HG03575 (cell line): ENCODE data around the gene PDGFRB.
A peak's percentile ranks its signal among the peaks of the same experiment; 100 is the strongest.
"Not testable (repeated sequence)": the region's sequence is repeated elsewhere in the genome, so short reads cannot be mapped to it uniquely, and the experiment has no call there.

Source experiments
- ATAC-seq: cut with Tn5 transposase; IDR thresholded peaks from one replicate; pipeline ENCODE4 v1.9.1; 2021; ENCODE audit not compliant: unreplicated experiment, insufficient number of reproducible peaks, low FRiP score; ENCODE audit errors: extremely low read depth

The PDGFRB gene

DNA sequence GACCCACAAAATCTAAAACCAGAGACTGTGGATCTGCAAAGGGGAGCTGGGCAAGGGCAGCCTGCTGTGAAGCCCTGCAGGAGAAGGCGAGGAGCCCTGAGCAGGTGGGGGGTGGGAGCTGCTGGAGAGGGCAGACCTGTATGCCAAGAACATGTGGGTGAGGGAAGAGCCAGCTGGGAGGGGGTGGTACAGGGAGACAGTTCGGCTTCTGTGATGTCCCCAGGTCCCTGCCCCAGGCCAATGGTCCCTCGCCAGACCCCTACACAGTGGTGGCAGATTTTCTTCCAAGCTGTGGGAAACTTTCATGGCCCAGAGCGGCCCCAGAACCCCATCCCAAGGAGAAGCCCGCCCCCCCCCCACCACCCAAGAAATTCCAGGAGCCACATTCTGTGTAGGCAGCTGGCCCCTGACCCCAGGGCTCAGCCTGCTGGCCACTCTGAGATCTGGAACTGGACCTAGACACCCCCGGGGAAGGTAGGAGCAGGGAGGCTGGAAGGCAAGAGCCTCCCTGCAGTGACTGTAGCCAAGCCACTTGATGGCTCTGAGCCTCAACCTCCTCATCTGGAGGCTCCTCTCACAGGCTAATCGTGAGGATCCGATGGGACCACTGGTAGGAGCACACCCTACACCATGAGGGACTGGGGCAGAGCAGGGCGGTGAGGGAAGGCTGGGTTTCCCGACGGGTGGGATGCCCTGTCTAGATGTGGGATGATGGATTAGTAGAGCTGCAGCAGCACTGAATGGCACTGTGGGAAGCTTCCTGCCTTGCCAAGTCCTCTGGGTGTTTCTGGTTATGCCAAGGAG lies 46.7 kb downstream of the PDGFRB start:
- no peak for ATAC-seq

DNA sequence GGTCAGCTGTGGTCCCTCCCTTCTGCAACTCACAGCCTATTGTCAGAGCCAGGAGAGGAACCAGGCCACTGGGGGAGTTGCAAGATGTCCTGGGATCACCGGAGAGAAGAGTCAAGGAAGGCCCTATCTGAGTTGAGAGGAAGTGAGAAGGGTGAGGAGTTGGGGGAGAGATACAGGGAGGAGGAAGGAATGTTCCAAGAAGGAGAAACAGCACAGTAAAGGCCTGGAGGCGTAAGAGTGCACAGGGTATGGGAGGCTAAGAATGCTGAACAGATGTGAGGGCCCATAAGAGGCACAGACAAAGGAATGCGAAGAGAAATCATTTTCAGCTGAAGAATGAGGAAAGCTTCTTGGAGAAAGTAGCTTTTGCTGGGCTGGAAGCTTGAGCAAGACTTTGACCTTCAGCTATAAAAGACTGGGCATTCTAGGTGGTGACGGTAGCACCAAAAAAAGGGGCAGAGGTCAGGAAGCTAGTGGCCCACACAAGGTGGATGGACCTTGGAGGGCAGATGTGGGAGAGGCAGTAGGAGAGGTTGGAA lies 47.7 kb downstream of the PDGFRB start:
- no peak for ATAC-seq

DNA sequence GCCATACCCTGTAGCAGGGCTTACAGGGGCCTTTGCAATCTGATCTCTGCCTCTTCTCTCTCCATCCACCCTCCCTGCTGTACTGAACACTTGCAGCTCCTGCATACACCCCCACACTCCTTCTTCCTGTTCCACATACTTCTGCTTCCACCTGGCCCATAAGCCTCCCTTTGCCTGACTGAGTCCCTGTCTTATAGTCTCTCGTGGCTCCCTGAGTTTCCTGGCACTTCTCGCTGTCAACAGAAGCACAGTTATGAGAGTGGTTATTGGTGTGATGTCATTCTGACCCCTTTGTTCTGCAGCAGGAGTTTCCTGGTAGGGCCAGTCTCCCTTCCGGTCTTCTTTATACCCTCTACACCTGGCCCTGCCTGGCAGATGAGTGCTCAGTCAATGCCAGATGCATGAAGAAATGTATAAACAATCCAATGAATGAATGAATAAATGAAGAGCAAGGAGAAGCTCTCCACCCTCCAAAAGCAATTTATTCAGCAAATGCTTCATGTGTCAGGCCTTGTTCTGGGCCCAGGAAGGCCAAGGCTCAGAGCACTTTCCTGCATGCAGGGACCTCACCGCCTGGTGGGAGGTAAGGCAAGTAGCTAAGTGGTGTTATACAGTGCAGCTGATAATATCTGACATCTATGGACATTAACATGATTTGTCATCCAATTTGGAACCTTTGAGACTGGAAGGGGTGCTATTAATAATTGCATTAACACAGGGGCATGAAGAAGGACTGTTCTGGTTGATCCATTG lies 48.8 kb downstream of the PDGFRB start:
- no peak for ATAC-seq

DNA sequence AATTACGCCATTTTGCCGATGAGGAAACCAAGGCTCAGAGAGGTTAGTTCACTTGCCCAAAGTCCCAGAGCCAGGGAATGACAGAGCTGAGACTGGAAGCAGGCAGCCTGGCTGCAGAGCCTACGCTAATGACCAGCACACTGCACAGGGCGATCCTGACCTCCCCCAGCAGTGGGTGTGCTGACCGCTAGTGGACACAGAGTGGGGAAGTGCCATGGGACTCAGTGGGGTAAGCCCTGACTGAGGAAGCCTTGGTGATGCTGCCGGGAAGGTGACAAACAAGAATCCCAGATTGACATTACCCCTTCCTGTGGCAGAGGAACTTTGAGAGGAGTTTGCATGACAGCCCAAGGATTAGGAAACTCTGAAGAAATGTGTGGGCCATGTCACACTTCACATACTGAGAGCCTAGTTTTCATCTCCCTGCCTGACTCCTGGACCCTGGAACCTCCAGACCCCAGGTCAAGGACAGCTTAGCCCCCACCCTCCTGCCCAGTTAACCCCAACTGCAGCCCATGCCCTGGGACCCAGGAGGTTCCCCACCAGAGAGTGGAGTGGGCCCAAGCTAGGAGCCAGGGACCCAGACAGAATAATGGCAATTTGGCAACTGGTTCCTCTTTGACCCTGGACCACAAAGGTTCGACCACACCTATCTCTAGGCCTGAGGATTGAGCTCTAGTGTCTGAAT lies 49.6 kb downstream of the PDGFRB start:
- no peak for ATAC-seq

DNA sequence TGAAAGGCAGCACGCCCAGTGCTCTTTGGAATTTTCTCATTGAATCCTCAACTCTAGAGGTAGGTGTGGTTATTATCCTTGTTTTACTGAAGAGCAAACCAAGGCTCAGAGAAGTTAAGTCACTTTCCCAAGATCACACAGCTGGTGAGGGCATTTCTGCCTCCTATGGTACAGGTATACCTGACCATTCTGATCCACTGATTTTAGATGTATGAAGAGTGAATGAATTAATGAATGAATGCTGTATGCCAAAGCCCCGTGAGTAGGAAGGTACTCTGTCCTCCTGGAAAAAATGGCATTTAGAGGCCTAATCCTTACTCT lies 51.1 kb downstream of the PDGFRB start:
- ATAC-seq: no peak

DNA sequence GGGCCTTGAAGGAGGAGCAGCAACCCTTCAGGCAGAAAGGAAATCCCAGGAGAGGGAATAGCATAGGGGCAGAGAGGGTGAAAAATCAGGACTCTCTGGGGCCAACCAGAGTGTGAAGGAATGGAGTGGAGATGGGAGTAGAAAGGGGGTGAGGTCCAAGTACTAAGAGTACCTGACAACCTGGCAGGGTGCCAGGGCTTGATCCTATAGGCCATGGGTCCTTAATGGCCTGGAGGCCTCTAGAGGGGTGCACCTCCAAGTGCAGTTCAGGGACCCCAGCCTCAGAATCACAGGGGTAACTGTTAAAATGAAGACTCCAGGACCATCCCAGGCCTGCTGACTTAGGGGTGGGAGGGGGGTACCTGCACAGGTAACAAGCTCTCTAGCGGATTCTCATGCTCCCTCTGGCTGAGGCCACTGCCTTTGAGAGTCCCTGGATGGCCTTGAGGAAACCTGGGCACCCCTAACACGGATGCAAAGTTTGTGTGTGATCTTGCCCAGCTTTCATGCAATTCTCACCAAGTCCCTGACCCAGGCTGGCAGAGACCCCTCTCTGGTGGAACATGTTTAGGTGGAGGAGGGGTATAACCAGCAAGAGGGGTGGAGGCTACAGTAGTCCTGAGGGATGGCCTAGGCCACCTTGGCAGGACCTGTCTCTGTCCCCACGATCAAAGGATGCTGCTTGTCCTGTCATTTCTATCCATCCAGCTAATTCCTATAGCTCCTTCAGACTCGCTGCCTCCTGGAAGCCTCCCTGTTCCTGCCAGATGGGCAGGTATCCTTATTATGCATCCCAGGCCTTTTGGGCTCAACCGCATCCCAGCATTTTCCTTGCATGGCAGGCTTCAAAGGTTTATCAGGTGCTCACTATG lies 51.7 kb downstream of the PDGFRB start:
- ATAC-seq: no peak

DNA sequence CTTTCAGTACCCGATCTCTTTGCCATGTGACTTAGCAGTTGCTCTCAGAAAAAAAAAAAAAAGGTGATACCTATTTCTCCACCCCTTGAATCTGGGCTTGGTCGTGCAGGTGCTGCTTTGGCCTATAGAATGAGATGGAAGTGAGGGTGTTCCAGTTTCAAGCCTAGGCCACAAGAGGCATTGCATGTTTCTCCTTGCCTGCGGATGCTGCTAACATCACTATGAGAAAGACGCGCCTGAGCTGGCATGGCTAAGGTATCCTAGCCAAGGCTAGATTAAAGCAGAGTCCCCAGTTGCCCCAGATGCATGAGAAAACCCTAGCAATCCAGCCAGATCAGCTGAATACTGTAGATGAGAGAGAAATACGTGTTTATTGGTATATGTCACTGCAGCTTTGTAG lies 54.6 kb downstream of the PDGFRB start:
- no peak for ATAC-seq

DNA sequence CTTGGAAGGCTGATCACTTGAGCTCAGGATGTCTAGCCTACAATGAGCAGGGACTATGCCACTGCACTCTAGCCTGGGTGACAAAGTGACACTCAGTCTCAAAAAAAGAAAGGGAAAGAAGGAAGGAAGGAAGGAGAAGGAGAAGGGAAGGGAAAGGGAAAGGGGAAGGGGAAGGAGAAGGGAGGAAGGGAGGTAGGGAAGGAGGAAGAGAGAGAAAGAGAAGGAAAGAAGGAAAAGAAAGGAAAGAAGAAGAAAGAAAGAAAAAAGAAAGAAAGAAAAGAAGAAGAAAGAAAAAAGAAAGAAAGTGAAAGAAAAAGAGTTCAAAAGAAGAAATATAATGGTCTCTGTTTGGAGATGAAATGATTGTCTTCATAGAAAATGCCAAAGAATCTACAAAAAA lies 58.5 kb downstream of the PDGFRB start:
- ATAC-seq: no peak

DNA sequence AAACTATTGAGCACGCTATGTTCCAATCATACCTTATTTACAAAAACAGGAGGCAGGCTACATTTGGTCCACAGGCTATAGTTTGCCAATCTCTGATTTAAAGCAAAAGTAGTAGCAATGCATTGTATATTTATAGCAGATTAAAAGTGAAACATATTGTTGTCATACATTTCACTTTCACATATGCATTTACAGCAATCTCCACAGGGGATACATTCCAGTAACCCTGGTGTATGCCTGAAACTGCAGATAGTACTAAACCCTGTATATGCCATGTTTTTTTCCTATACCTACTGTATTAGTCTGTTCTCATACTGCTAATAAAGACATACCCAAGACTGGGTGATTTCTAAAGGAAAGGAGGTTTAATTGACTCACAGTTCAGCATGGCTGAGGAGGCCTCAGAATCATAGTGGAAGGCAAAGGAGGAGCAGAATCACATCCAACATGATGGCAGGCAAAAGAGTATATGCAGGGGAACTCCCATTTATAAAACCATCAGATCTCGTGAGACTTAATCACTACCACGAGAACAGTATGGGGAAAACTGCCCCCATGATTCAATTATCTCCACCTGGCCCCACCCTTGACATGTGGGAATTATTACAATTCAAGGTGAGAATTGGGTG lies 63.4 kb downstream of the PDGFRB start:
- peak; percentile 73 for ATAC-seq

DNA sequence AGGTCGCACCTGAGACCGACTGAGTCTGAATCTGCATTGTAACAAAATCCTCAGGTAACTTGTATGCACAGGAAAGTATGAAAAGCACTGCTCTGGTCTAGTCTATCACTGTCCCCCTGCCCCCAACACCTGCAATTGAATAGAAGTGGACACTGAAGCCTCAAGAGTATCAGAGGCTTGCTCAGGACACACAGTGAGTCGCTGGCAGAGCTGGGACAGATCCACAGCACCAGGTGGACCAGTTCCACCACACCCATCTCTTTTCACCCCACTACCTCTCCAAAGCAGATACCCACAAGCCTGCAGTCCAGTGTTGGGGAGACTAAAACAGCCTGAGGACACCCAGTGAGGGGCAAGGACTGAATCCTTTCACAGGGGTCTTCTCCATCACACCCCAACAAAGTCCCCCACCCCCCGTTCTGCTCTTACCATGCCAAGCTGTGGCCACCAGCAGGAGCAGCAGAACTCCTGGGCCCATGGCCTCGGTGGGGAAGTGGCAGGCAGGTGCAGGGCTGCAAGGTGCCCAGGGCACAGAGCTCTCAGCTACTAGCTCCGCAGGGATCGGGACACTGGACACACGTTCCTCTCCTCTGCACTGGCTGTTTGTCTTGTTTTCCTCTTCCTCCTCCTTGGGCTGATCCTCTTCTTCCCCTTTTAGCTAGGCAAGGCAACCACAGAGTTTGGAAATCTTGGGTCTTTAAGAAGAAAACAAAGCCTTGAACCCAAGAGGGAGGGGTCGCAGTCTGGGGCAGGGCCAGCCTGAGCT lies 69.5 kb downstream of the PDGFRB start, which contains the start of gene CSF1R:
Gene CSF1R, minus strand, starts transcription at position 605 of the 766 bp plus-strand sequence. Its CDS starts 127 bp downstream, at position 478.
- ATAC-seq: no peak

DNA sequence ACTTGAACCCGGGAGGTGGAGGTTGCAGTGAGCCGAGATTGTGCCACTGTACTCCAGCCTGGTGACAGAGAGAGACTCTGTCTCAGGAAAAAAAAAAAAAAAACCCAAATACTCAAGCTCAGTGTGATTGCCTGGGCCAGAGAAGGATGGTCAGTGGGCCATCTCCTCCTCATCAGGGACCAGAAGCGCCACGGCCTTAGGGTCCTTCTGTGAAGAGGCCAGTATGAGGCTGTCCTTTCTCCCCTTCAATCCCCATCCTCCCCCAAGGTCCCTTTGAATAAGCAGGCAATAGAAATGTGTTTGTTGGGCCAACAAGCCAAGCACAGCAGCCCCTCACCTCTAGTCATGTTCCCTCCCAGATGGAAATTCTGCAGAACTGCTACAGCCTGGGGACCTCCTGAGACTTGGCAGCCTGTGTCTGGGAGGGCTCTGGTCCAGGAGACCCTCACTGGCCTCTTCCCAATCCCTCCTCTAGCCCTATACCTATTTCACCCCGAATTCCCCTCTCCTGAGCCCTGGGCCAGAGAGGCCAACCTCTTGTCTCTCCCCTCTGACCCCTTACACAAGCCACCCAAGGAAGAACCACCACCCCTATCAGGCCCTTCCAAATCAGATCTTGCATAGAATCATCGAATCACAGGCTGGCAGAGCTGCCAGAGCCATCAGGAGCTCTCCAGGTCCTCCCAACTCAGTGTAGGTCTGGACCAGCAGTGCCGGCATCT lies 70.3 kb downstream of the PDGFRB start:
- no peak for ATAC-seq

DNA sequence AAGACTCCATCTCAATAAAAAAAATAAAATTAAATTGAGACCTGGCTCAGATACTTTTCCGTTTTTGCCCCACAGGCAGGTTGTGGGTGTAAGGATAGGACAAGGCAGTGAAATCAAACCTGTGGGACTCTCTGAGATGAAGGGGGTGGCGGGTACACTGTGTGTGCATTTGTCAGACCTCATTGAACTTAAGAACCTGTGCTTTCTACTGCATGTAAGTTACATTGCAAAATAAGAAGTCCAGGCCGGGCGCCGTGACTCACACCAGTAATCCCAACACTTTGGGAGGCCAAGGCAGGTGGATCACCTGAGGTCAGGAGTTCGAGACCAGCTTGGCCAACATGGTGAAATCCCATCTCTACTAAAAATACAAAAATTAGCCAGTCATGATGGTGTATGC lies 70.9 kb downstream of the PDGFRB start:
- ATAC-seq: not testable (repeated sequence)

DNA sequence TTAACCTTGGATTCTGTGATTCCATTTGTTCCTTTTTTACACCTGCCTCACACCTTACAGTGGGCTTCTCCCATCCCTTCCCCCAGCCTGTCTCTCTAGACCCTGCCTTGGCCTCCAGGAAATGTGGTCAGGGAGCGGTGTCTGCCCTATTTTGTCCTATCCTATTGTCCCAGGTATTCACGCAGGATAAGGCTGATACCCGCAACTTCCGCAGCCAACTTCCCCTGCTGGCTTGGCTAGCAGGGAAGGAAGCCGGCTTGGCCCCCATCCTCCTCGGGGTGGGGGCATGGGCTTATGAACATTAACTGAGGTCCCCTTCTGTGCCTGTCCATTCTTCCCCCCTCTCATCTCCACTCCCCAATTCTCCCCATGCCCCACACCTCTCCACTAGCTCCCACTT lies 72.8 kb downstream of the PDGFRB start:
- no peak for ATAC-seq

DNA sequence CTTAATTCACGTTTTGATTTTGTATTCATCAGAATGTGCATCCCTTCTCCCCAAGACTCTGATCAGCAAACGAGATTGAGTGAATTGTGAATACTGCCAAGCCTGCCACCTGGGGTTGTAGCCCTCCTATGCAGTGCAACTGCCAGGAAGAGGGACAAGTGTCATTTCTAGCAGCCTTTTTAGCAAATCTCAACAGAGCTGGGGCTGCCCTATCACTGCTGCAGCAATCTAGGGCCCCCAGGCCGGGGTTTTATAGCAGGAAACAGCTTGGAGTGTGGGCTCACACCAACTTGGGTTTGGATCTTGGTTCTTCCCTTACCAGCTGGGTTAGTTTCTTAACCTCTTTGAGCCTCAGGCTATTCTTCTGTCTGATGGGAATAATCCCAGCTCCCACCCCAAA lies 73.3 kb downstream of the PDGFRB start:
- no peak for ATAC-seq

DNA sequence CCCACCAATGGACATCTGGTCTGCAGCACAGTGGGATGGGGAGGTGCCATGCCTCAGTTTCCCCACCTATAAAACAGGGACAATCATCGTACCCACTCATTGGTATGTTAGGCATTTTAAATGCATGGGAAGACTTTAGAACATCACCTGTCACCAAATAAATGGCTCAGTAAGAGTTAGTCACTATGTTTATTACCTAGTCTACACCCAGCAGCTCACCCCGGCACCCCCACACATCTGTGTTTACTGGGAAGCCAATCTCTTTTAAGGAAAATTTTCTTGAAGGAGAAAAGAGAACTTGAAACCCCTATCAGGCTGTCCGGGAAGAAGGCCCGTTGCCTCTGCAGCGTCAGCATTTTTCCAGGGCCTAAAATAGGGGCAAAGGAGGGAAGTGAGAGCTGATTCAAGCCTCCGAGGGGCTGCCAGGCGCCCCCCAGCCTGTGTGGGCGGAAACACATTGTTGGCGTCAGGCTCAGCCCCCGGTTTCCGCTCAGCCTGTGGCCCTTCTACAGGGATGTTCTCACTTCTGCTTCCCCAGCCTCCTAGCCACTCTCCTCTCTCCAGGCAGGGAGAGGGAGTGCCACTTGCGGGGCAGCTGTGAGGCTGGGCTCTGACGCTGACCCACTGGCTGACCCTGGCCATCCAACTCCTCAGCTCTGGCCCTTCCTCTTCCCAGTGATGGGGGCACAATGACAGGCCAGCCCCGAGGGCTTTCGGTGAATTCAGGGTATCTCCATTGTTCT lies 73.9 kb downstream of the PDGFRB start:
- peak; percentile 58 for ATAC-seq

DNA sequence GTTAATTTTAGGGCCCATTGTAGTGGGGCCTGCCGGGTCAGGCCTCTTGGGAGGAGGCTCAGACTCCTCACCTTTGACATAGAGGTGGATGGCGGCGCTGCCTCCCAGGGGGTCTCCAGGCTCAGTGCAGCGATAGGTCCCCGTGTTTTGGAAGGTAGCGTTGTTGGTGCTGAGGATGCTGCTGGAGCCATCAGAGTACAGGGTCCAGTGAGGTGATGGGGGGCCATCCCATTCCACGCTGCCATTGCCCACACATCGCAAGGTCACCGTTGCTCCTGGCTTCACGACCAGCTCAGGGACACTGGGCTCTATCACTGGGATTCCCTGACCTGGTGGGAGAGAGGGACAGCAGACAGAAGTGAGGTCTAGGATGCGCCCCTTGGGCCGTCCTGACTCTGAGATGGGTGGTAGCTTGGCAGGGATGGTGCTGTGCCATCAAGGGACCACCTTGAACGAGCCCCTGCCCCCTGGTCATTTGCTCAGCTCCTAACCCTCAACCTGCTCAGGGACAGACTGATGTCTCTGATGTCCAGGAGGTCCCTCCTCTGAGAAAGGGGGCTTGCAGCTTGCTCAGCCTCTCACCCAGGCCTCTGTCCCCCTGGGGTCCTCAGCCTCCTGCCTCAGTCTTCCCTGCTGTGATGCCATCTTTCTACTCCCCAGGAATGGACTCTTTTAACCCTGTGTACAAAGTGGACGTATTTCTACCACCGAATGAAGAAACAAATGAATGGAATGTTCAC lies 74.8 kb downstream of the PDGFRB start:
- no peak for ATAC-seq
